ENCODE measurements around the gene SLC25A25. TPM values are rescaled to one million over a fixed set of nuclear protein-coding genes. Genes with fewer than 3 reads are reported as not detected.

Gene SLC25A25
- polyA plus RNA-seq, 4 donors: 13.6 to 15.0 (median 14.4) TPM

GRCh38 chr9:128155736-128156500 lies 87.9 kb downstream of the SLC25A25 start:
- no peak for DNase-seq (ENCODE audit: low read depth in 4 of 4, low spot score in 3 of 4)

Other genes with a start within 250 kb of the SLC25A25 start
- 10 to 100 TPM; 80.0 to 96.4 (median 94.8) TPM for gene ENG, start 213.6 kb upstream of the SLC25A25 start, polyA plus RNA-seq (ENCODE audit: insufficient read length in 4 of 4)
- gene AK1, start 190.6 kb upstream of the SLC25A25 start, polyA plus RNA-seq (ENCODE audit: insufficient read length in 4 of 4): 10 to 100 TPM; 40.7 to 53.8 (median 45.1) TPM
- gene ST6GALNAC6, start 168.6 kb upstream of the SLC25A25 start, polyA plus RNA-seq (ENCODE audit: insufficient read length in 4 of 4): 10 to 100 TPM; 44.5 to 49.1 (median 46.9) TPM
- gene ST6GALNAC4, start 151.2 kb upstream of the SLC25A25 start, polyA plus RNA-seq (ENCODE audit: insufficient read length in 4 of 4): 10 to 100 TPM; 11.3 to 15.6 (median 12.6) TPM
- 1 to 10 TPM; 1.0 to 2.3 (median 2.1) TPM for gene PIP5KL1, start 137.5 kb upstream of the SLC25A25 start, polyA plus RNA-seq (ENCODE audit: insufficient read length in 4 of 4)
- gene DPM2, start 130.4 kb upstream of the SLC25A25 start, polyA plus RNA-seq (ENCODE audit: insufficient read length in 4 of 4): 10 to 100 TPM; 36.0 to 38.2 (median 36.9) TPM
- 10 to 100 TPM; 32.1 to 45.7 (median 37.3) TPM for gene EEIG1, start 87.2 kb upstream of the SLC25A25 start, polyA plus RNA-seq (ENCODE audit: insufficient read length in 4 of 4)
- gene NAIF1, start 912 bp upstream of the SLC25A25 start, polyA plus RNA-seq (ENCODE audit: insufficient read length in 4 of 4): 10 to 100 TPM; 11.2 to 13.0 (median 12.0) TPM
- gene PTGES2, start 59.5 kb downstream of the SLC25A25 start, polyA plus RNA-seq (ENCODE audit: insufficient read length in 4 of 4): 10 to 100 TPM; 40.7 to 66.7 (median 44.3) TPM
- gene LCN2, start 81.2 kb downstream of the SLC25A25 start, polyA plus RNA-seq (ENCODE audit: insufficient read length in 4 of 4): 1 to 10 TPM in 2 of 4 donors, under 1 TPM in 2; 0.43 to 1.9 (median 0.89) TPM
- gene BBLN, start 92.0 kb downstream of the SLC25A25 start, polyA plus RNA-seq (ENCODE audit: insufficient read length in 4 of 4): 10 to 100 TPM; 42.3 to 62.6 (median 45.8) TPM
- gene CIZ1, start 123.3 kb downstream of the SLC25A25 start, polyA plus RNA-seq (ENCODE audit: insufficient read length in 4 of 4): 100 to 1,000 TPM; 112 to 126 (median 114) TPM
- 100 to 1,000 TPM in 1 of 4 donors, 10 to 100 TPM in 3; 79.9 to 107 (median 89.6) TPM for gene DNM1, start 135.1 kb downstream of the SLC25A25 start, polyA plus RNA-seq (ENCODE audit: insufficient read length in 4 of 4)
- 10 to 100 TPM; 77.0 to 86.5 (median 78.7) TPM for gene GOLGA2, start 207.8 kb downstream of the SLC25A25 start, polyA plus RNA-seq (ENCODE audit: insufficient read length in 4 of 4)
- gene SWI5, start 208.0 kb downstream of the SLC25A25 start, polyA plus RNA-seq (ENCODE audit: insufficient read length in 4 of 4): 10 to 100 TPM; 26.8 to 37.5 (median 29.9) TPM